Fibroblast of skin of left biceps (primary cell): ENCODE data around the gene MBNL1.

ENCODE experiments used
- DNase-seq, 2 experiments: peaks; one replicate each; pipeline ENCODE4 v3.0.0-alpha.2; 2013; ENCODE audit warnings: low read depth in 2 of 2

The MBNL1 gene

DNA sequence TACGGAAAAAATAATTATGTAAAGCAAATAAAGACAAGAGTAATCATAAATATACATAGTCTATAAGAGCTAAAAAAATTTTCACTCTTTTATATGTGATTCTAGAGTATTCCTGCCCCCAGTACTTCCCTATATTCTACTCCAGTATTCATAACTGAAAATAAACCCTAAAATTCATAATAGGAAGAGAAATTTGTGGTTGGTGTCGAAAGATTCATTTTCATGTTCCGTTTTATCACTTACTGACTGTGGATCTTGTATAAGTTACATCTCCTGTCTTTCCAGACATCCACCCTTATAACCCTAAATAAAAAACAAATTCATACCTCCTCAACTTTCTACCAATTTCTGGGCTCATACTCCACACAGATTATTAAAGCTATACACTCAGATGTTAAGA lies 16.0 kb upstream of the MBNL1 start:
- no peak for DNase-seq

DNA sequence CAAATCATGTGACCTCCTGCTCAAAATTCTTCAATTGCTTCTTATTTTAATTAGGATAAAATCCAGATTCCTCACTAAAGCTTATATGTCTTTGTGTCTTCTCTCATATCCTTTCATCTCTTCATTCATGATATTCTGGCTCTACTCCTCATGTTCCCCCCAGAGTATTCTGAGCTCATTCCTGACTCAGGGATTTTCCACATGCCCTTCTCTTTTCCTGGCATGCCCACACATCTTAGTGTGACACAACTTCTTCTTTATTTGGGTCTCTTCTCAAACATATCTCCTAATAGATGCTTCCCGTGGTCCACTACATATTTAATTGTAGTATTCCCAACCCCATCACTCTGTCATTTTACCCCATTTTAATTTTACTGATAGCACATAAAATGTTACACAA lies 15.2 kb upstream of the MBNL1 start:
- no peak for DNase-seq

DNA sequence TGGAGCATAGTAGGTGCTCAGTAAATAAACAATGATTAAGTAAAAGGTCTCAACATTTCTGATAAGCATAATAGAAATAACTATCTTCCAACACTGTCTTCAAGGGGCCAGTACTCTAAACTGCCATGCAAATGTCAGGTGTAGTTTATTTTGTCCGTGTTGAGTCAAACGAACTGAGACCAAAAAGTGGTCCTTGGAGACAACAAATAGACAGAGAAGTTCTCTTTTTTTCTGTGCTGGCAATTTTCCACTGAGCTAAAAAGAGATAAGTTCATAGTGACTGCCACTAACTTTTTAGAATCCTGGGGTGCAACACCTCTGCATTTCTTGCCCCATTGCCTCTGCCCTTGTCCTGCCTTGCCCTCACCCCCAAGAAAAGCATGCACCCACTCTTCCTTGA lies 14.7 kb upstream of the MBNL1 start:
- DNase-seq, result no peak

DNA sequence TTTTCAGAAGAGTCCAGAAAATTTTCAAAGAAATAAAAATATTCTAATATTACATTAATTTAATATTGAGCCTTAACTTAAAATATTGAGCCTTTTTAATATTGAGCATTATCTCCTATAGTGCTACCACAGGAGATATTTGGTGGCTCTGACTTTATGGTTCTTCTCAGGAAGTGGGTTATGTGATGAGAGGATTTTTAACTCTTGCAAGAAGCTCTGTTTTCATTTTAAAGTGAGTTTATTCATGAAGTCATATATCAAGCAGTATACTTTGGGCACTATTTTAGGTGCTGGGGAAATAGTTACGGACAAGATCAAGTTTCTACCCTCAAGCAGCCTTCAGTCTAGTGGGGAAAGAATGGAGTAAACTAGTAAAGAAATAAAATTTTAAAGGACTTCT lies 13.4 kb upstream of the MBNL1 start:
- DNase-seq, result no peak

DNA sequence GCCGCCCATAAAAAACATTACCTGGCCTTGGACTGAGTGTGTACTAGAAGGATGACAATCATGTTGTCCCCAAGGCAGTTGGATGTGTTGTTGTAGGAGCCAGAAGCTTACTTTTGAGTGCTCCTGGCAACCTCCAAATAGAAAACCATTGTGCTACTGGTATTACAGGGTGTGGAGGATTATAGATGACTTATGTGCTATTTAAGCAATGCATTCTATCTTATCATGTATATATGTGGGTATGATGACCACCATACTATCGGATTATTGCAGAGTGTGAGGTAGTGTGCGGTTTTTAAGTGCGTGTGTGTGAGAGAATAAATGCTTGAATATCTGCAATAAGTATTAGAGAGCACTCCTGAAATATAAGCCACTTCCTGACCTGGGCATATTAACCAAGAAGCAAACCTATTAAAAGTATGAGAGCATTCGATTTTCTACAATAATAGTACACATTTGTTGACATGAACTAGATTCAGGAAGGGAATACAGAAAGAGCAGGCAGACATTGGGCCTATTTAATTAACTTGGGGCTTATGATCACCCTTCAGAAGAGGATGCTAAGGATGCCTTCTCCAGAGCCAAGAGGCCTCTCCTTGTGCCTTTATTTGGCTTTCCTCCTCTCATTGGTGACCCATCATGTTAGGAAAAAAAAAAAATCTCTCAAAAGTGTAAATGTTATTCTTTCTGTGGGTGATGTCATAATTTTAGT lies 11.7 kb upstream of the MBNL1 start:
- no peak for DNase-seq

DNA sequence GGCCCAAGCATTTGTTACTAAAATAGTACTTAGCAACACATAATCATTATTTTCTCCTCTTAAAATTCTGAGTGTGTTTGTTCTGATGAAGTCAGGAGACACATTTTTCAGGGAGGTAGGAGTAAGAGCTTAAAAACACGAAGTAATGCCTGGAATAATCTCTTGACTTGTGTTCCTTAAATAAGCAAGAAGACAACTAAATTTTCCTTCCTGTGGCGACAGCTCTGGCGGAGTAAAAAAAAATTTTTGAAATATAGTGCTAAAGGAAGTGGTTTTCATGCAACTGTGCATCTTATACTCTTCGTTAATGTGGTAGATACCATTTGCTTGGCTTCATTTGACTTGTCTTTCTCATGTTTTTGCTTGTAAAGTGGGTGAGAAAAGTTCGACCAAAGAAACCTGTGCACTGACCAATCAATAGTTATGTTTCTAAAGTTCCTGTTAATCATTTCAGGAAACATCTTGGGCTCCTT lies 11.1 kb upstream of the MBNL1 start:
- no peak for DNase-seq

DNA sequence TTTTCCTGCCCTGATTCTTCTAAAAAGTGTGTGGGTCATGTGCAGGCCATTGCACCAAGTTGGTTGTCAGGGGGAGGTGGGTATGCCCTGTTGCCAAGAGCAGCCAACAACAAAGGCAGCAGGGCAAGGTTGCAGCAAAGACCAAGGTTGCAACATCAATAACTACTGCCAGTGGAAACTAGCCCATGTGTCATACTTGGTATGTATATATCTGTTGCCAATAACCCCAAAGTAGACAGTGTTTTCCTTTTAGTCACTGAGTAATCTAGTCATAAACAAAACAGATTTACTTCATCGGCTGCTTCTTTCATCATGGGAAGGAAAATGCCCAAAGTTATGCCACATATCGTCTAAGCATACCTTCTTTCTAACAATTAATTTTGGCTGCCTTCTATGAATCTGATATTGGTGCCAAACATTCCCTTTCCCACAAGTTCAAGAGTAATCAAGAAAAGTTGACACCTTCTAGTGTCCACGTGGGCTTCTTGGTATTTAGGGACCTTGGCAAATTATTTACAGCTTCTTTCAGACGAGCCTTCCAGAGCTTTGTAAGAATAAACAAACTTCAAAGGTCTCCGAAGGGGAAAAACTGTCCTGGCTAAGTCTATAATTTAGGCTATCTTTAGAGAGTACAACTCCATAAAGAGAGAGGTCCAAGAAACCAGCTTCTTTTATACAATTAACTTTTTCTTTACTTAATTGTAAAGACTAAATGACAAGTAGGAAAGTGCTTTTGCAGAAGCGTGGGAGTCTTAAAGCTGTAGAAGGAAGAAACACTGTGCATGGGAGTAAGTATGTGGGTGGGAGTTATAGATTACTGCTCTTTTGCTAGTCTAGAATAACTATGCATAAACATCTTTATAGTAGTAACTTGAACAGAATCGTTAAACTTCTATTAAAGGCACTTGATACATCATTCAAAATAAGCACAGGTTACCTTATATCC lies 10.0 kb upstream of the MBNL1 start:
- DNase-seq, result peak; percentile 78 to 85

DNA sequence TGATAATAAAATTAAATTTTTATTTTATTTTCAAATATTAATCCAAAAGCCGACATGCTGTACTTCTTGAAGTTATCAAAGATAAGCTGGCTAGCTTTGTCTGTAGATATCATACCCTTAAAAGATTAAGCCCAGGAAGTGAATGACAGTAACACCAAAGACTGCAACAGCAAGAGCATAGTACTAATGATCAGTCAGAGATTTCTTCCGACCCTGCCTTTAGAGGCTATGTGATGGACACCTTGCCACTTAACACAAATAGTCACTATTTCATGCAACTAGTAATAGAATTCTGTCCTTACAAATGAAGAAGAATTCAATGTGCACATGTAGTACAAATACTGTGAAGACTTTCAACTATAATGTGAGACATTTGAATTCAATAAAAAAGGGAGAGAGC lies 9.3 kb upstream of the MBNL1 start:
- no peak for DNase-seq

DNA sequence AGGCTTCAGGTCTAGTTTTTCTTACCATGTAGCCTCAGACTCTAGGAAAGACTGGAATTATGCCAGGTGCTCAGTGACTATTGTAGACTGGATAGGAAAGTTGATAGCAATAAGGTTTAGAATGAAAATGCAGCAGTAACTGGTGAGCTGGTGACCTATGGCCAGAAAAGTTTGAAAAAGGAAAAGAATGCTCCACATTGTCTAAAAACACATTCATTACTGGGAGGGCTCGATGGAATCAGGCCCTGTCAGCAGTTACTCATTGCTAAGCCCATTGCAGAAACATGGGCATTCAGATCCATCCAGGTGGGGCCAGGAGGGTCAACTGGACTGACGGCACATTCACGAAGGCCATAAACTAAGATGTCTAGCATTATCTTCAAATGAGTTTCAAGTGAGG lies 8.7 kb upstream of the MBNL1 start:
- no peak for DNase-seq

DNA sequence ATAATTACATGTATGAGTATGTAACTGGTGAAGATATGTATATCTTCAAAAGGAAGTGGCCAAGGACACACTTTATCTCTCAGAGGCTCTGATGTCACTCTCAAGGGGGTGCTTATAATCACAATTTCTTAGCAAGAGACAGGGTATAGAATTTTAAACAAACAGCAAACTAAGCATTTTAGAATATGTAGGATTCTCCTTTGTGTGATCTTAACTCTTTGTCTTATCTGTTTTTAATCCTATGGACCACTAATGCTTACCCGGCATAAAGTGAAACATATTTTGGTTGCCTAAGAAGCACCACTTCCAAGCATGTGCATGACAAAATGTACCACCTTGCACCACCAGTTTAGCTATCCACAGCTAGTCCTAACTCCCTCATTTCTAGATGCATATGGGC lies 8.2 kb upstream of the MBNL1 start:
- DNase-seq, result no peak

DNA sequence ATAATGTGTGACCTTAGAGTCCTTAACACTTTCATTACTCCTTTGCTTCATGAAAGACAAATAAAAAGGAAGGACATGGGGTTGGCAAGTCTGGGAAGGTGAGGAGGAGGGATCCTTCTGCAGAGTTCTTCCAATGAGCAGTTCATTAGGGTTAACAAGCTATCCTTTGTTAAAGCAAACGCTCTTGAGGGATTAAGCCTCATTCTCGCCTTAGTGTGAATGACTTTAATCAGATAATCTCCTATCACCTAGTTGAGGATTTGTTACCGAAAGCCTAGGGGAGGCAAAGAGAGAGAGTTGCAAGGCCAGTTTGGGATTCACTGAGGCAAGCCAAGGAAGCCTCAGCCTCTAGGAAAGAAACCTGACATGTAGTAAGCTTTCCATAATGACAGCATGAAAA lies 7.4 kb upstream of the MBNL1 start:
- no peak for DNase-seq

DNA sequence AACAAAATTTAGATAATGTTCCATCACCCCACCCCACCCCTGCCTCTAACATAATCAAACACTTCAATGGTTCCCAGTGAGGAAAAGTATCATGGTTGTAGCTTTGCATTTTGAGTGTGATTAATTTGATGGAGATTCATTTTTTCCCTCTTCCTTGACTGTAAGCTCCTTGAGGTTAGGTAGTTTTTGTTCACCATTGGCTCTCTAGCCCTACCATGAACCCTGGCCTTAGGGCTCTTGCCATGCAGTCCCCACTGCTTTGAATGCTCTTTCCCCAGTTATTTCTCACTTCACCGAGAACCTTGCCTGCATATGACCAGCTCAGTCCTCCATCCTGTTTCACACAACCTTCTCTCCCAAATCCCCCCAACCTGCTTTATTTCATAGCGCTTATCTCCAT lies 5.0 kb upstream of the MBNL1 start:
- DNase-seq, result no peak

DNA sequence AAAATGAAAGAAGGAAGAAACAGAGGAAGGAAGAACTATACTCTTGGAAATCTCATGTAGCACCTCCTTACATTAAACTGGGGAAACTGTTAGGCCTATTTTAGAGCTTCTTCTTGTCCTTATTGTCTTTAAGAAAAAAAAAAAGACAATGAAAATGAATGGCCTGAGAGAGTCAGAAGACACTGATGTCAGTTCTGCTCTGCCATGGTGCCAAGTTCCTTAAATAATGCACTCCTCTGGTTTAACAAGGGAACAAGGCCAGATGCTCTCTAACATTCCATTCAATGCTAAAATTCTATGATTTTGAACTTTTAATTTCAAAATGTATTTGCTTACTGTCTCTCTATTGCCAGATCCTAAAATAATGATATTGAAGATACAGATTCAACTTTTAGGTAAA lies 4.4 kb upstream of the MBNL1 start:
- DNase-seq, result no peak

DNA sequence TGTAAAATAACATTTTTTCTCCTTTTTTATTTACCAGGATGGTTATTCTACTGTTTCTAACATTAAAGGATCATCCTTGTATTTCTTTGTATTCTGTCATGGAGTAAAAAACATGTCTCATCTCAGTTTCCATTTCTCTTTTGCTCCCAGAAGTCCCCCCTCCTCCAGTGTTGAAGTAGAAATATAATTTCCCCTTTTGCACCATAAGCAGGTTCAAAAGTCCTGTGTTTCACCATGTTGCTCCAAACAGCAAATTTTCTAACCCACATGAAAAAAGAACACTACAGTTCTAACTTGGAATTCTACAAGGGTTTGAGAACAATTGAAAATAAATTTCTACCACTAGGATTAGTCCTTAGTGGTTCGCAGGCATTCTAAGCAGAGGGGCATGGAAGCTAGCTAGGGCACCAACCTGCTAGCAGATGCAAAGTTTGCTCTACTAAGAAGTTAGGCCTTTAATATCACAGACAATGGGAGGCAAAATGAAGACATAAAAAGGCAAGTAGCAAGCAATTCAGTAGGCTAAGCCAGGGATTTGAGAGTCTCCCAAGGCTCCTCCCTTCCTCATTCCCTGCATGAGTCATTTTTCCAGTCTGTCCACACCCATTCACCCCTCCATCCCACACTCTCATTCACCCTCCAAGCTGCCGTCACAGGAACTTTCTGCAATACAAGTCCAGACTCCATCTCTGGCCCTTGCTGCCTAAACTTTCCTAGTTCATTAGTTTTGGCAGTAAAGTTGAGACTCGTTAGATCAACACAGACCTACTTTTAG lies 2.3 kb upstream of the MBNL1 start:
- peak; percentile 85 to 87 for DNase-seq

DNA sequence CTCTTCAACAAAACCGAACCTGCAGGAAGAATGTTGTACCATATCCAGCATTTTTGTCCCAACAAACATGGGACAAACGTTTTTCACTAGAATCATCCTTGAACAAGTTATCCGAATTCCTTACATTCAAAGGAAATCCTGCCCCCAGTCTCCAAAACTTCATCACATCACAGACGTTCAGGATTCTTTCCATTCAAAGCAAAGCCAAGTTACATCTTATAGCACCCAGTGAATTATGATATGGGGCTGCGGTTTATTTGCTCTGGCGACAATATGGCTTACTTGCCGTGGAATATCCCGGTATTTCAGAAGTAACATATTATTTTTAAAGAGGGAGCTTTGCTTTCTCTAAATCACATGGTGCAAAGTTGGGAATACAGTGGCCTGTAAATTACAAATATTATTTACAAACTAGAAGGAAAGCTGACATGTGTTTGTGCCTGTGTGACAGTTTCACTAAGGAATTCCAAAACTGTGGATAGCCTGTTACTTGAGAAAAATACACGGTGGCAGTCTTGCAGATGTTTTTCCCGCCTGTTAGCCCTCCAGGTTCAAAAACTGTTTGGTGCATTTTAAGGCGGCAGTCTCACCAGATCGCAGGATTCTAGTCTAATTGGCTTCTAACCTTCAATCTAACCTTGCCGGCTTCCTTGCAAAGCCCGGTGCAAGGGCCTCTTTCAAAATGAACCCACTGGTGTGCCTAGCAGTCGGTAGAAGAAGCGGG lies 736 bp upstream of the MBNL1 start:
- DNase-seq, result no peak

DNA sequence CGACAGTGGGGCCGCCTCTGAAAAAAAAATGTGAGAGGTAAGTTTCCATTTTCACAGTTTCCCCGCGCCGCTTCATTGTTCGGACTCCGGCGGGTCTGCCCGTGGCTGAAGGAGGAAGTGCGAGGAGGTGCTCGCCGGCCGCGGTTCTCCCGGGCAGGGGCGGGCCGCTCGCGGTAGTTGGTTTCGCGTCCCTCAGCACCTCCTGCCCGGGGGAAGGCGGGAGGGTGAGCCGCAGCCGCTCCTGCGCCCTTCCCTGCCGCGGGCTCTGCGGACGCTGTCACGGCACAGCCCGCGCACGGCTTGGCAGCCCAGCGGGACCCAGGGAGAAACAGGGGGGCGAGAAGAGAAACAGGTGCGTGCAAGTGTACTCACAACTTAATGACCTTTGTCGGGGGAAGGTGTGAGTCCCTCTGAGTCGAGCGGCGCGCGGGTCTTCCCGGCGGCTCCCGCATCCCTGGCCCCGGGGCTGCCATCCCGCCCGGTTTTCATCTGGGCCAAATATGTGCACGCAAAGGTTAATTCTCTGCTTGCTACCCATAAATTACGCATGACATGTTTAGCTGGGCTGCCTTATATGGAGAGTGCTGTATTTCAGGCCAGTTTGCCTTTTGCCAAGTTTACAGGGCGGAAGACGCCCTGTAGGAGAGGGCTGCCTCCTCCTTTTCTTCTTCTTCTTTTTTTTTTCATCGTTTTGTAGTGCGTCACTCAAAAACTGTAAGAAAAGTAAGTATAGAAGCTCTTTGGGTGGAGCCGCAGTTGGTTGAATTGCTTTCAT lies 514 bp downstream of the MBNL1 start:
- peak; percentile 83 to 87 for DNase-seq

DNA sequence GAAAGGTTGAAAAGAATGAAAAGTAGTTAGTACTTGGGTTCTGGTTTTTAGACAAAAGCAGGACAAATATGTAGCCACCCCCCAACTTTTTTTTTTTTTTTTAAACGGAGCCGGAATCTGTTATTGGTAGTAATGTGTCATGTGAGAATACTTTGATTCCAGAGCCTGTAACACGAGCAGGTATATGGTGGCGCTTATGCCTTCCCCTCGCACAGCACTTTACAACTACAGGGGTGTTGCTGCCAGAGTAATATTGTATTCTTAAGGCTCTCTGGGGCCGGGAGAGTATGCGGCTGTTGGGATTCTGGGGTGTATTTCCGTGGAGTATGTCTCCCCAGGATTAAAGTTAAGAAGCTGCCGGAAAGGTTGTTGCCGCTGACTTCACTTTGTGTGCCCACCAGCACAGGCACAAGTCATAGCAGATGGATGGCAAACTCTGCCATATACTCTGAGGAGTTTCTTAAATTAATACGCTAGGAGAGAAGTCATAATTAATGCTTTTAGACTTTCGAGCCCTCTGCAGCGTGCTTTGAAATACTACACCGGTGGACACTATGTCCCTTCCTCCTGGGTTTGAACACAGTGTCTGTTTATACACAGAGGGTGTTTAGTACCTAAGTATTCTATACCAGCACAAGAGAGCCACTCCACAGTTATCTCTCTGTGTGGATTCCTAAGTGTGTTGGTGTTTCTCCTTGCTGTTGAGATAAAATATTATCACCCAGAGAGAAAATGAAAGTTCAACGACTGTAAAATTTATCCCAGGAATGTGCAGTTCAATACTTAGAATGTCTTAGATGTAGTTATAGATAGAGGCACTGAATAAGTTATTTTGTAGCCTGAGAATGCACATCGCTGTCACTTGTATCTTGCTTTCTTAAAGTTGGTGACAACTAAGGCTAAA lies 1.4 kb downstream of the MBNL1 start:
- no peak for DNase-seq

DNA sequence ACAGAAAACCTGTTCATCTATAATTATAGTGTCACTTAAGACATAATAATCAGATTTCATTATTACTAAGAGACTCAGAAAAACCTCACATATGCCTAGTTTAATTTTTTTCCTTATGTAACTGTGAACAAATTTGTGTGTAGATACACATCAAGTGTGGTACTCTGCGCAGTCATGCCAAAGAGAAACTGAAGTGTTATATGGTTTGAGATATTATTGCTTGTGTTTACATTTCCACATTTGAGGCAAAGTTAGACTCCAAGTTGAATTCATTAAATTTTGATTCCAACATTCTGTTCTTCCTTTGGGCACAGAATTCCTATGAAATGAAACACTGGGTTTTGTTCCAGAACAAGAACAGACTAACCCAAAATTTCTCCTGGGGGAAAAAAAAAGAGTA lies 2.2 kb downstream of the MBNL1 start:
- DNase-seq, result no peak

DNA sequence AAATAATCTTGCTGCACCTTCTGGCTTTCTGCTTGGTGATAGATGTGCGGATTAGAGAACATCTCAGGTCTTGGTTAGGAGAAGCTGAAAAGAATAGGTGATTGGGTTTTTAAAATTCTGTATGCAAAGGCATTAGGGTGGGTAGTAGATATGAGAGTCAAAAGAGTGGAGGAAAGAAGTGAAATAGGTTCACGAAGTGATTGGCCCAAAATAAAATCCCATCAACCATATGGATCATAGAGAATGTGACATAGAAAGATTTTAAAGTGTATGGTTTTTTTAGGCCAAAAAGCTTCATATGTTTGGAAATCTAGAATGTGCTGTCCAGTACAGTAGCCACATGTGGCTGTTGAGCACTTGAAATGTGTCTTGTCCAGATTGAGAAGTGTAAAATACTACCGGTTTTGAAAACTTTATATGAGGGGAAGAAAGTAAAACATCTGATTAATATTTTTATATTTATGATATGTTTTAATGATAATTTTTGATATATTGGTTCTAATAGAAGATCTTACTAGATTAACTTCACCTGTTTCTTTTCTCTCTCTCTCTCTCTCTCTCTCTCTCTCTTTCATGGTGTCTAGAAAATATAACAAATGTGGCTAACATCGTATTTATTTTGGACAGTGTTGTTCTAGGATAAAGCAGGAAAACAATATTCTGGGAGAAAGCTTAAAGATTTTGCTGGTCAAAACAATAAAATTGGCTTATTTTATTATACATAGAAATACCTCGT lies 2.9 kb downstream of the MBNL1 start:
- no peak for DNase-seq
